NB4 (cell line): Measurements from ENCODE around the gene FBXL17.

Source experiments
- DNase-seq: peaks from one replicate; pipeline ENCODE4 v3.0.0; 2010; ENCODE audit warnings: low read depth
- H3K4me3 ChIP-seq: one replicate; pipeline ENCODE4 v1.5.1; 2011; ENCODE audit warnings: mild to moderate bottlenecking, low read depth, low read length, moderate library complexity
- MYC ChIP-seq: IDR thresholded peaks from 2 replicates; pipeline ENCODE4 v1.6.1; 2011; ENCODE audit warnings: low read depth, low read length
- POLR2A ChIP-seq: IDR thresholded peaks from 2 replicates; pipeline ENCODE4 v1.6.1; 2011; ENCODE audit warnings: mild to moderate bottlenecking; ENCODE audit not compliant: insufficient read length; ENCODE audit errors: extremely low read depth
- TF ChIP-seq, protein P1 (sequence below): IDR thresholded peaks from one replicate; pipeline ENCODE4 v1.5.1; 2012; ENCODE audit warnings: low read depth, low read length
- TF ChIP-seq, protein P2 (sequence below): IDR thresholded peaks from 2 replicates; pipeline ENCODE4 v1.6.1; 2011; ENCODE audit warnings: low read depth, low read length

Gene FBXL17

DNA sequence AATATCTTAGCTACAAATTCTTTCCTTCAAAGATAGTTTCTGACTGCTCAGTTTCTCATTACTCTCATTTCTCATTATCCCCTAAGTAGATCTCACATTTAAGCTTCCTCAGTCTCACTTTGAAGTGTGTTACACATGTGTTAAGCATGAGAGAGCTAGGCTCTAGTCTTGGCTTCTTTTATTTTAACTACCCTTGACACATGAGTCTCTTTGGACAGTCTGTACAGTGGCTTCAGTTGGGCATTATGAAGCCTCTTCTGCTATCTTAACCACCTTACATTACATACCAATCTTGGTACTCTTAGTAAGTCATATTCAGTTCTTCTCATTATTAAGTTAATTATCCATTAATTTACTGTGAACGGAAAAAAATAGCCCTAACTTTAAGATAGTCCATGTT, 232.5 kb downstream of the FBXL17 start:
- TF ChIP-seq POLR2A = no peak
- no peak for TF ChIP-seq MYC
- TF ChIP-seq, protein P1, sequence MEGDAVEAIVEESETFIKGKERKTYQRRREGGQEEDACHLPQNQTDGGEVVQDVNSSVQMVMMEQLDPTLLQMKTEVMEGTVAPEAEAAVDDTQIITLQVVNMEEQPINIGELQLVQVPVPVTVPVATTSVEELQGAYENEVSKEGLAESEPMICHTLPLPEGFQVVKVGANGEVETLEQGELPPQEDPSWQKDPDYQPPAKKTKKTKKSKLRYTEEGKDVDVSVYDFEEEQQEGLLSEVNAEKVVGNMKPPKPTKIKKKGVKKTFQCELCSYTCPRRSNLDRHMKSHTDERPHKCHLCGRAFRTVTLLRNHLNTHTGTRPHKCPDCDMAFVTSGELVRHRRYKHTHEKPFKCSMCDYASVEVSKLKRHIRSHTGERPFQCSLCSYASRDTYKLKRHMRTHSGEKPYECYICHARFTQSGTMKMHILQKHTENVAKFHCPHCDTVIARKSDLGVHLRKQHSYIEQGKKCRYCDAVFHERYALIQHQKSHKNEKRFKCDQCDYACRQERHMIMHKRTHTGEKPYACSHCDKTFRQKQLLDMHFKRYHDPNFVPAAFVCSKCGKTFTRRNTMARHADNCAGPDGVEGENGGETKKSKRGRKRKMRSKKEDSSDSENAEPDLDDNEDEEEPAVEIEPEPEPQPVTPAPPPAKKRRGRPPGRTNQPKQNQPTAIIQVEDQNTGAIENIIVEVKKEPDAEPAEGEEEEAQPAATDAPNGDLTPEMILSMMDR = no peak
- TF ChIP-seq, protein P2, sequence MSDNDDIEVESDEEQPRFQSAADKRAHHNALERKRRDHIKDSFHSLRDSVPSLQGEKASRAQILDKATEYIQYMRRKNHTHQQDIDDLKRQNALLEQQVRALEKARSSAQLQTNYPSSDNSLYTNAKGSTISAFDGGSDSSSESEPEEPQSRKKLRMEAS = no peak
- DNase-seq = no peak
- H3K4me3 ChIP-seq = no peak overlapping the region

DNA sequence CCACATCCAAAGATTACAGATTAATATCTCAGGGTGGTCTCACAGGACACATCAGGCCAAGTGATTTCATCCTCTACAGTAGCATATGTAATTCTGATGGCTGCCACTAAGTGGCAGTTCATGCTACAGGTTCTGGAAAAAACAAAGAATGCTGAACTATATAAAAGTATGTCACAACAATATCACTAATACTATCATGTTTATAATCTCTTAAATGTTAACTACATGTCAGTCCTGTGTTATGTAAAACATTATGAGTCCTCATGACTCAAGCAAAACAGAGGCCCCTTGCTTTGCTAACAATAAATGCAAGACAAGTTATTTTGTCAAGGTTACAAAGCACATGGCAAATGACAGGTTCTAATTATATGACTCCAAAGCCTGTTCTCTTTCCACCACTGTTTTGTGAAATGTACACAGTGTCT, 233.2 kb downstream of the FBXL17 start:
- TF ChIP-seq MYC = no peak
- TF ChIP-seq, protein P1 = peak; percentile 29
- peak; percentile 8 for DNase-seq
- no peak overlapping the region for H3K4me3 ChIP-seq

DNA sequence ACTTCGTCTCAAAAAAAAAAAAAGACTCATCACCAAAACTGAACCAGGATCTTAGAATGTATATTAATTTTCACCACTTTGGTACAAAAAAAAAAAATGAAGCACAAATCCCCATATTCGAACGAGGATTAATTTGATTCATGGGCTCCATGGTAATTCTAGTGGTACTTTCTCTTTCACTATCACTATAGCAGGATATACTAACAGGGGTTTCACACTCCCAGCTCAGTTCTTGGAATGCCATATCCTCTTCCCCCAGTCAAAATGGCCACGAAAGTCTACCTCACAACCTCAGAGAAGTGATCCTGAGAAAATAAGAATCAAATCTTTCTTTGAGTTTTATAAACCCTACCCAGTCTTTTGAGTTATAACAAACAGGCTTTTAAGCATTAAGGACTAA, 235.7 kb downstream of the FBXL17 start:
- no peak for DNase-seq
- TF ChIP-seq, protein P2 = no peak
- TF ChIP-seq POLR2A (no peak), MYC (no peak)
- TF ChIP-seq, protein P1 = no peak
- no peak overlapping the region for H3K4me3 ChIP-seq

DNA sequence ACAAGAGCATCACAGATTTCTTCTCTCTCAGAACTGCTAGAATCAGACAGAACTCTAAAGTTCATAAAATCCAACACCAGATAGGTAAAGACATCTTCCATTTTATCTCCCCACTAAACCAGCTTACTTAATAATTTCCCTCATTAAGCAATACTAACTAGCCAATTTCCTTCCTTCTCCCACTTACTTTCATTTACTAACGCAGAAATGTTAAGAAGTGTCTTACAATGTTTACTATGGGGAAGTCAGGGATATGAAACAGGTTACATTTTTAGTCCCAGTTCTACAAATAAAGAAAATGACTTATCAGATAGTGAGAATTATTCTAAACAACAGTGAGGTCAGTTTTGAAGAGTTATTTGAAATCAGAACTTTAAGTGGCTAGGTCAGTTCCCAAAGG, 236.5 kb downstream of the FBXL17 start:
- no peak overlapping the region for H3K4me3 ChIP-seq
- DNase-seq = no peak
- TF ChIP-seq, protein P1 = no peak
- TF ChIP-seq MYC (no peak), POLR2A (no peak)
- TF ChIP-seq, protein P2 = no peak

DNA sequence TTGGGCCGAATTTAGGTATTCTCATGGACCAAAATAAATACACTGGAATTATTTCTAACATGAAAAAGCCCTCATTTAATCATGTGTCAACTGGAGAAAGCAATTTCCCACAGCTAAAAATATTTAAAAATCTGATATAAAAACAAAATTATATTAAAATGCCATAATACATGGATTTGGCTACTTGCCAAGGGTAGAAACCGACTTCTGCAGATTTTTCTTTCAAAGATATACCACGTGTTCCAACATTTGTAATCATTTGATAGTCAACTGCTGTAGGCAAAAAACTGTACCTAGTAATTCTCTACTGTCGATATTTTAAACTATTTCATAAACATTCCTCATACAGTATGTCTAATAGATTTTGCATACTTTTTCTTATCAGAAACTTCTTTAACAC, 237.6 kb downstream of the FBXL17 start:
- no peak for DNase-seq
- H3K4me3 ChIP-seq = no peak overlapping the region
- TF ChIP-seq, protein P1 = no peak
- TF ChIP-seq POLR2A (no peak), MYC (no peak)
- TF ChIP-seq, protein P2 = no peak

DNA sequence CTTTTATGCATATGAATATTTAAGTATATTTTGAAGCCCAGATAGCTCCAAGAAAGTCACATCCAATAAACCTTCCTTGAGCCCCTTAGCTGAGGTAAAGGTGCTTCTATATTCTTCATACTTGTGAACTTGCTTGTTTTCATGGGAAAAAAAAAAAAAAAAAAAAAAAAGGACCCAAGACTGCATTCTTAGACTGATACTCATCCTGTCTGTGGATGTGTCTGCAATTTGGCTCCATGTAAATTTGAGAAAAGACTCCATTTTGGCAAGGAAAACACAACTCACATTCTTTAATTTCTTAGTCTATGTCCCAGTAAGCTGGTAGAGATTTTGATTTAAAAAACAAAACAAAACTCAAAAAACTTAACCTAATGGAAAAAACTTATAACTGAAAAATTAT, 238.3 kb downstream of the FBXL17 start:
- TF ChIP-seq, protein P1 = no peak
- TF ChIP-seq, protein P2 = no peak
- TF ChIP-seq POLR2A (no peak), MYC (no peak)
- no peak overlapping the region for H3K4me3 ChIP-seq
- DNase-seq = no peak
